Left lung (tissue), 10 donors: ENCODE measurements around the gene CNTN5. TPM values are rescaled to one million over a fixed set of nuclear protein-coding genes. Genes with fewer than 3 reads are reported as not detected.

ENCODE experiments used
- ATAC-seq: fragments of 200-7000 bp; cut with Tn5 transposase; one replicate; pipeline ENCODE4 v1.9.1; 2020; ENCODE audit warnings: moderate library complexity
- DNase-seq, 4 donors: peaks; one replicate each; pipeline ENCODE4 v3.0.0-alpha.2; 2013 to 2020
- H3K27ac ChIP-seq, 2 donors: fragments of 200-600 bp; sonication (generic) in 1 of 2; one replicate each; pipeline versions ENCODE4 v1.5.0 to v1.8.0; 2020 to 2021
- H3K27me3 ChIP-seq, 2 donors: fragments of 200-600 bp; sonication (generic) in 1 of 2; one replicate each; pipeline versions ENCODE4 v1.5.0 to v1.8.0; 2020 to 2021
- H3K36me3 ChIP-seq, 2 donors: fragments of 200-600 bp; sonication (generic) in 1 of 2; one replicate each; pipeline versions ENCODE4 v1.5.0 to v1.8.0; 2020 to 2021
- H3K4me1 ChIP-seq, 2 donors: fragments of 200-600 bp; one replicate each; pipeline ENCODE4 v1.8.0; 2021
- H3K4me3 ChIP-seq, 2 donors: fragments of 200-600 bp; sonication (generic) in 1 of 2; one replicate each; pipeline versions ENCODE4 v1.5.0 to v1.8.0; 2020 to 2021; ENCODE audit warnings: mild to moderate bottlenecking in 1 of 2
- H3K9me3 ChIP-seq, 2 donors: fragments of 200-600 bp; sonication (generic) in 1 of 2; one replicate each; pipeline versions ENCODE4 v1.5.0 to v1.8.0; 2020 to 2021
- CTCF ChIP-seq, 2 donors: fragments of 200-600 bp; sonication (generic) in 1 of 2; IDR thresholded peaks; one replicate each; pipeline versions ENCODE4 v1.5.0 to v1.8.0; 2021; ENCODE audit warnings: antibody characterized with exemption in 2 of 2
- intact Hi-C, 2 donors: fragments of 100-400 bp; cut with DNase I; formaldehyde crosslinking; loops; one replicate each; pipeline versions ENCODE4 v1.11.2 to v1.14.2; 2022
- polyA plus RNA-seq, 6 donors: library from polyadenylated mRNA; unstranded; fragments of 120-200 nt; gene quantifications; one replicate each; pipeline ENCODE4 v1.2.1, GENCODE V29; 2013; ENCODE audit not compliant: insufficient read length in 6 of 6
- total RNA-seq, 2 donors: library from RNA; stranded (reverse); fragmentation: NEBNext Ultra II Directional; extraction: Animal tissue kit (Norgen Biotek cat#: 25700); gene quantifications; one replicate each; pipeline ENCODE4 v1.2.1, GENCODE V29; 2021
- donor health status: DM: no; HTN: yes; CAD: no.
- donor health status: DM: no; HTN: no; CAD: no.

CNTN5 gene
- total and polyA plus RNA-seq, 8 donors, result 0.08 to 0.34 (median 0.24) TPM; not detected in 1

GRCh38 chr11:100354736-100355135 lies 1334.0 kb downstream of the CNTN5 start:
- no peaks in the 10 kb centered on the region for H3K4me1 ChIP-seq
- H3K9me3 ChIP-seq, result no peaks in the 10 kb centered on the region
- no peak overlapping the region for H3K4me3 ChIP-seq
- ATAC-seq (no peak), DNase-seq (no peak)
- intact Hi-C loops, result no loop called here
- no peaks in the 10 kb centered on the region for H3K36me3 ChIP-seq
- TF ChIP-seq CTCF (IDR thresholded peaks at IDR 0.05), result no peak
- H3K27ac ChIP-seq, result no peak overlapping the region
- no peaks in the 10 kb centered on the region for H3K27me3 ChIP-seq

GRCh38 chr11:100356035-100356434 lies 1335.3 kb downstream of the CNTN5 start:
- H3K27ac ChIP-seq, result no peak overlapping the region
- TF ChIP-seq CTCF (IDR thresholded peaks at IDR 0.05), result no peak
- H3K27me3 ChIP-seq, result no peaks in the 10 kb centered on the region
- DNase-seq, result no peak
- ATAC-seq, result no peak
- H3K4me1 ChIP-seq, result no peaks in the 10 kb centered on the region
- intact Hi-C loops, result no loop called here
- H3K36me3 ChIP-seq, result no peaks in the 10 kb centered on the region
- no peaks in the 10 kb centered on the region for H3K9me3 ChIP-seq
- no peak overlapping the region for H3K4me3 ChIP-seq

- no peaks in the 10 kb centered on the region for H3K36me3 ChIP-seq
- ATAC-seq, result no peak
- DNase-seq, result no peak
- H3K4me1 ChIP-seq, result no peaks in the 10 kb centered on the region
- intact Hi-C loops, result no loop called here
- no peaks in the 10 kb centered on the region for H3K27me3 ChIP-seq
- H3K9me3 ChIP-seq, result peaks cover 0 to 5% of the 10 kb centered on the region in 2 donors
- no peak overlapping the region for H3K4me3 ChIP-seq
- no peak overlapping the region for H3K27ac ChIP-seq
- TF ChIP-seq CTCF (IDR thresholded peaks at IDR 0.05), result no peak
These were observed 1338.5 kb downstream of the CNTN5 start for GRCh38 chr11:100359281-100359680.

- Histone ChIP-seq H3K4me1 (no peaks in the 10 kb centered on the region), H3K36me3 (no peaks in the 10 kb centered on the region), H3K27me3 (no peaks in the 10 kb centered on the region), H3K4me3 (no peak overlapping the region), H3K9me3 (peaks cover 0 to 21% of the 10 kb centered on the region in 2 donors), H3K27ac (no peak overlapping the region)
- no peak for DNase-seq
- TF ChIP-seq CTCF (IDR thresholded peaks at IDR 0.05), result no peak
- ATAC-seq, result no peak
- intact Hi-C loops, result no loop called here
These were observed 1347.1 kb downstream of the CNTN5 start for GRCh38 chr11:100367892-100368291.

GRCh38 chr11:100383357-100383865 lies 1362.7 kb downstream of the CNTN5 start:
- ATAC-seq (no peak), DNase-seq (no peak)
- no peaks in the 10 kb centered on the region for H3K36me3 ChIP-seq
- intact Hi-C loops, result no loop called here
- no peaks in the 10 kb centered on the region for H3K27me3 ChIP-seq
- no peak overlapping the region for H3K27ac ChIP-seq
- no peaks in the 10 kb centered on the region for H3K4me1 ChIP-seq
- TF ChIP-seq CTCF (IDR thresholded peaks at IDR 0.05), result no peak
- peaks cover 0 to 21% of the 10 kb centered on the region in 2 donors for H3K9me3 ChIP-seq
- no peak overlapping the region for H3K4me3 ChIP-seq
